Prostate gland (tissue), 2 donors: Measurements from ENCODE around the gene CNTRL.

Experiments used
- POLR2A ChIP-seq: fragments of 450-650 bp; IDR thresholded peaks from one replicate; pipeline ENCODE4 v1.6.1; 2016; ENCODE audit warnings: antibody characterized with exemption, mild to moderate bottlenecking
- POLR2AphosphoS5 ChIP-seq: sonication (generic); formaldehyde crosslinking; IDR thresholded peaks from one replicate; pipeline ENCODE4 v1.6.1; 2017; ENCODE audit warnings: antibody characterized with exemption
- TF ChIP-seq, protein P1 (sequence below), 4 experiments: fragments of 200-600 bp in 2 of 4; fragments of 450-650 bp in 2 of 4; sonication (generic) in 2 of 4; IDR thresholded peaks; 1 replicate in 3 of 4; 2 replicates in 1 of 4; pipeline ENCODE4 v1.5.1; 2016 to 2019; ENCODE audit warnings: antibody characterized with exemption in 4 of 4, mild to moderate bottlenecking in 2 of 4, moderate library complexity in 2 of 4

- TF ChIP-seq POLR2A: no peak
- TF ChIP-seq, protein P1, sequence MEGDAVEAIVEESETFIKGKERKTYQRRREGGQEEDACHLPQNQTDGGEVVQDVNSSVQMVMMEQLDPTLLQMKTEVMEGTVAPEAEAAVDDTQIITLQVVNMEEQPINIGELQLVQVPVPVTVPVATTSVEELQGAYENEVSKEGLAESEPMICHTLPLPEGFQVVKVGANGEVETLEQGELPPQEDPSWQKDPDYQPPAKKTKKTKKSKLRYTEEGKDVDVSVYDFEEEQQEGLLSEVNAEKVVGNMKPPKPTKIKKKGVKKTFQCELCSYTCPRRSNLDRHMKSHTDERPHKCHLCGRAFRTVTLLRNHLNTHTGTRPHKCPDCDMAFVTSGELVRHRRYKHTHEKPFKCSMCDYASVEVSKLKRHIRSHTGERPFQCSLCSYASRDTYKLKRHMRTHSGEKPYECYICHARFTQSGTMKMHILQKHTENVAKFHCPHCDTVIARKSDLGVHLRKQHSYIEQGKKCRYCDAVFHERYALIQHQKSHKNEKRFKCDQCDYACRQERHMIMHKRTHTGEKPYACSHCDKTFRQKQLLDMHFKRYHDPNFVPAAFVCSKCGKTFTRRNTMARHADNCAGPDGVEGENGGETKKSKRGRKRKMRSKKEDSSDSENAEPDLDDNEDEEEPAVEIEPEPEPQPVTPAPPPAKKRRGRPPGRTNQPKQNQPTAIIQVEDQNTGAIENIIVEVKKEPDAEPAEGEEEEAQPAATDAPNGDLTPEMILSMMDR (IDR thresholded peaks at IDR 0.05): no peak
- TF ChIP-seq POLR2AphosphoS5: no peak
Observed at GRCh38 chr9:121196389-121196788, 121.6 kb downstream of the CNTRL start.
